ENCODE results near the gene TRMO.

TRMO gene

DNA sequence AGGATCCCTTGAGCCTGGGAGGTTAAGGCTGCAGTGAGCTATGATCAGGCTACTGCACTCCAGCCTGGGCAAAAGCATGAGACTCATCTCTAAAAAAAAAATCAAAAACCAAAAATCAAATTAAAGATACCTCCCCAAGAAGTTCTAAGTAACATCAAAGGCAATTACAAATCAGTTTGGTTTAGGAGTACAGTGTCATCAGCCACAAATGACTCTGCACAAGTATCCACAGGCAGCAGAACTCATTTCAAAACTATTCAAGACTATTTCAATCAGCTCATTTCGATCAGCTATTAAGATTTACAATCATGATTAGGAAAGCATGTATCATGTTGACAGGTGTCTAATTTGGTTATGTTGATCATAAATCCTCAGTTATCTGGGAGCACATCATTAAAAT lies 19.1 kb downstream of the TRMO start:
- no peak for DNase-seq (ENCODE audit: low spot score)

DNA sequence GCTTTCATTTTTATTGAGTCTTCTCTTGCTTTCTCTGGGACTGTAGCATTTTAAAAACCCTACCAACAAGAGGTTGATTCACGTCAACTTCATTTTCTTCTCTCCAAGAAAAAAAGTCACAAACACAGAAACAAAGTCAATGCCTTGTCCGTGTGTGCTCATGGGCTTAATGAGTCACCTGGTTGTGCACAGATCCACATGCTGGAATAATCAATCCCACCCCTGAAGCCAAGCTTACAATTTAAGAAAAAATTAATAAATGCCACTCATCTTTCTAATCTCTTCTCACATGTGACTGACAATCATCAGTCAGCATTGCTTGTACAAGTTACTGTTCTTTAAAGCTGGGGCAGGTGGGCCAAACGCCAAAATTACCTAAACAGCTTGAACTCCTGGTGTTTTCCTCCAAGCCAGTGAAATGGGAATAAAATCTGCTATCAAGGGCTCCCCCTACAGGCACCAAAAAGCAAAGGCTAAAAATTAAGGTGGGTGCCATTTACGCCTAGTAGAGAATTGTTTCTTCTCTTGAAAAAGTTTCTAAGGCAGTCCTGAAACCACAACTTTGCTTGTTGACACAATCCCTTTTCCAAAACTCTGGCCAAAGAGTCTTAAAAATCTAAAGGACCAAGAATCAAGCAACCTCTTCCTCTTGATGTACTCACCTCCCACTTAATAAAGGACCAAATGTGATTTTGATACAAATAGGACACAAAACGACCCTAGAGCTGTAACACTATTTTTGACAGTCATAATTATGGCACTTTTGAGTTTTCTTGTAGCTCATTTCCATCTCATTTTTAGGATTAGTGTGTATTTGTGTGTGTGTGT lies 21.3 kb downstream of the TRMO start:
- peak; percentile 47 for DNase-seq (ENCODE audit: low spot score)

DNA sequence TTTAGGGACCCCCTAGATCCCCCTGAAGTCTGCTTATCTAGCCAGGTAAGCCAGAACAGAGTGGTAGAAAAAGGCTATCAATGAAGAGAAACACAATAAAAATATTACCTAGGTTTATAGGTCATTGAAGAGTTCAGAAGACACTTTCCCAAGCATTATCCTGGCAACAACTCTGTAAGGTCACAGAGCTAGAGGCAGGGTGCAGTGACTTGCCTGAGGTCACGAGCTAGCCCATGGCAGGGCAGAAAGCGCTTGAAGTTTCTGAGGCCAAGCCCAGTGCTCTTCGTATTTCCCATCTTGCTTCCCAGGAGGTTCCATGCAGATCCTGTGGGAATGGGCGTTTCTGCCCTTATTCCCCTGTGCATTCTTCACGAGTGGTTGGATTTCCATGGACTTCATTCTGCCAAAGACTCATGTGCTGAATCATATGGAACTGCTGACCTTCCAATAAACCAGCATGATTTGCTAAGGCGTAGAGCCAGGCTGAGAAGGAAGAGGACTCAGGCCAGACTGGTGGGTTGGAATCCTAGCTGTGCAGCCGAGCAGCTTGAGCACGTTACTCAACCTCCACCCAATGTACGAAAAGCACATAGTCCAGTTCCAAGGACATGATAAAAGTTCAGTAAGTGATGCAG lies 22.1 kb downstream of the TRMO start:
- no peak for DNase-seq (ENCODE audit: low spot score)

DNA sequence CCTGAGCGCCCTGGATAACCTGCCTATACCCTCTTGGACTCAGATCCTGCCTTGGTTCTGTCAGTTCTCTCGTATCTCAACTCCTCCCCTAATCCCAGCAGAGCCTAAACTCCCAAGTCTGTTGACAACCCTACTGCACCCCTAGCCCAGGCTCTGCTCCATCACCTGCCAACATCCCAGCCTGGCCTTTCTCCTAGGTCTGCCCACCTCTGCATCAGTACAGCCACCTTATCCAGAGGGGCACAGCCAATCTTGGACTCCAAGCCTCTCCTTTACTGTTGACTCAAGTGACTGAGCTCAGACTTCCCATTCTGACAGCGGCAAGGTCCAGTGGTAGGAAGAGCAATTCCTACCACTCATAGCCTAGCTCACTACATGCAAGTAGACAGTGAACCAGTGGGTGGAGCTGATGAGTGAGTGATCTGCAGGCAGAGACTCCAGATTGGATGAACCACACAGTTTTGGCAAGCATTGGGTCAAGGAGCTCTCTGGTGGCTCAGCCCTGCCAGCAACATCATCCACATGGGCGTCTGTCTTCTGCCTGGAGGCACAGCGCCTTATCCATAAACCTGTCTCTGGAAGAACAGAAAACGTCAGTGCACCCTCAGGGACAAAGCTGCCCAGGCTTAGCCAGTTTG lies 26.5 kb downstream of the TRMO start:
- no peak for DNase-seq (ENCODE audit: low spot score)

DNA sequence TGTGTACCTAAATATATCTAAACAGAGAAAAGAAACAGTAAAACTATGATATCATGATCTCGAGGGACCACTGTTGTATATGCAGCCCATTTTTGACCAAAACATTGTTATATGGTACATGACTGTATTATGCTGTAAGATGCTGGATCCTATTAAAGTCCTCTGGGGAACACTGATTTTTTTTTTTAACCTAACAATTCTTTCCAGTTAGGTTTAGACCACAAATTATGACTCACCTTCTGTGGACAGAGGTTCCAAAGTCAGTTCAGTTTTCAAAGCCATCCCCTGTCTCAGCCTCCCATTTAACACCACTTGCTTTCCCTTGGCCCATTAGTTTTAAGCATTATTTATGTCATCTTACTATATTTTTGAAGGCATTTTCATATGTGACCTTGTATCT lies 27.1 kb downstream of the TRMO start:
- DNase-seq (ENCODE audit: low spot score), result no peak

DNA sequence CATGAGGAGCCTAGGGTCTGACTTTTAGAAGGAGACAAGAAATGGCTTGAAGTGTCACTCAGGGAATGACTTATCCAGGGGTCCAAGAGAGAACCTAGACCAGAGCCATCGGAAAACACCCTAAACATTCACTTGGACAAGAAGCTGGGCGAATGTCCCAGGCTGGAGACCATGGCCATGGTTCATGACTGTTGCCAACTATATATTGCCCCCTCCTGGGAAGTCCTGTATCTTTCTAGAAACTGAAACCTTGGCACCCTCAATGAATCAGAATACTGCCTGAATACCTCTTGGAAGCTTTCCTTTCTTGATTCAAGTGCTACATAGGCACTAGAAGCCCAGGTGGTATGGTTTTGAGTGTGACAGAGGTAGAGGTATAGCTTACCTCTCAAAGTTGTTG lies 29.9 kb downstream of the TRMO start:
- DNase-seq (ENCODE audit: low spot score), result no peak

DNA sequence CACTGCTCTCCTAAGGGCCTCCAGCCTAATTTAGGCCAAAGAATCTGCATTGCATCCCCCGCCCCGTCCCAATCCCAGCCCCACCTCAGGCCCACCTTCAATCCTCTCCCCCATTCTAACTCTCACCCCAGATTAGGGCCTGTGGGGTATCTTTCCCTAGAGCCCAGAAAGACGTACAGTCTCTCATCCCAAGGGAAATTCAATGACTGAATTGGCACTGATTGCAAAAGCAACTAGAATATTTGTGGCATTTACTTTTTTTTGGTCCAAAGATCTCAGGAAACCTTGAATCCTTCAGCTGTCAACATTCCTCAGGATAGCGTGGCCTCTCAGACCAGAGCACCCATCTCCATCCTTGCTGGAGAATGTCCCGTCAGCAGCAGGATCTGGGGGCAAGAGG lies 30.6 kb downstream of the TRMO start:
- DNase-seq (ENCODE audit: low spot score), result no peak

DNA sequence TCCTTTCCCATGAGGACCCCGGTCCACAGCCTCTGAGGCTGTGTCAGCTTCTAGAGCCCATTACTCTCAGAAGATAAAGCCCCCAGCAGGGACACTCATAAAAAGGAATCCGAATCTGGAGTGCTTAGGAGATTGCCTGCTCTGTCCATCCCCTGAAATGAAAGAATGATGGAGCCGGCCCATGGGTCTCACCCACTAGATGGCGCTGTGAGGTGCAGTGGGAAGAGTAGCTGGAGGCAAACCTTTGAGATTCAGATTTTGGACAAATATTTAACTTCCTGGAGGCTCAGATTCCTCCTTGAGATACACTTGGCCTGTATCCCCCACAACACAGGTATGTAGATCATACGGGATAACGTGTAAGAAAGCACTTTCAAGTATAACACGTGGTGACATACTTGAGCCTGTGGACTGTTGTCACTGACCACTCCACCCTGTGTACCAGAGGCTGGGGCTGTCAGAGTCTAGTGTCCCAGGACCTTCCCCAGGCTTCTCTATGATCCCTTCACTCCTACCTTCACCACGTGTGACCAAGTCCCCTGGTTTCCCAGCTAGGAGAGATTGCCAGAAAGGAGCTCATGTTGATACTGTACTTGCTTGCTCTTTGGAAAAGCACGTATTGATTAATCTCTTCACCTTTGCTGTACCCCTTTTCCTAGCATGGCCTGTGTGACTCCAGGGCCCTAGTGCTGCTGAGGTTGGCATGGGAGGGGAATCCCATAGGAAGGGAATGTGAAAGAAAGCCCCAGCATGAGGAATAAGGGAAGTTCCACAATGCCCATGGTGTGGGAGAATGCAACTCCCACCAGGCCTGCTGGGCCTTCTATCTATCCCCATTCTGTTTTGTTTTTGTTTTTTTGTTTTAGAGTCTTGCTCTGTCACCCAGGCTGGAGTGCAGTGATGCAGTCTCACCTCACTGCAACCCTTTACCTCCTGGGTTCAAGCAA lies 32.1 kb downstream of the TRMO start:
- DNase-seq (ENCODE audit: low spot score), result peak; percentile 67

DNA sequence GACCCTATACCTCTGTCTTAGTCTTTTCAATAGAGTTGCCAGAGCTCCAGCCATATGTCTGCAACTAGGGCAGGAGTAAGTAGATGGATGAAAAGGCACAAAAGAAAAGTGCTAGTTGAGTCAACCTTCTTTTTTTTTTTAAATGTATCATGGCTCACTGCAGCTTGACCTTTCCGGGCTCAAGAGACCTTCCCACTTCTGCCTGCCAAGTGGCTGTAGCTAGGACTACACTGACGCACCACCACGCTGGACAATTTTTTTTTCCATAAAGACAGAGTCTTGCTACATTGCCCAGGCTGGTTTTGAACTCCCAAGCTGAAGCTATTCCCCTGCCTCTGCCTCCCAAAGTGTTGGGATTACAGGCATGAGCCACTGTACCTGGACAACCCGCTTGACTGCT lies 42.0 kb downstream of the TRMO start:
- no peak for DNase-seq (ENCODE audit: low spot score)

DNA sequence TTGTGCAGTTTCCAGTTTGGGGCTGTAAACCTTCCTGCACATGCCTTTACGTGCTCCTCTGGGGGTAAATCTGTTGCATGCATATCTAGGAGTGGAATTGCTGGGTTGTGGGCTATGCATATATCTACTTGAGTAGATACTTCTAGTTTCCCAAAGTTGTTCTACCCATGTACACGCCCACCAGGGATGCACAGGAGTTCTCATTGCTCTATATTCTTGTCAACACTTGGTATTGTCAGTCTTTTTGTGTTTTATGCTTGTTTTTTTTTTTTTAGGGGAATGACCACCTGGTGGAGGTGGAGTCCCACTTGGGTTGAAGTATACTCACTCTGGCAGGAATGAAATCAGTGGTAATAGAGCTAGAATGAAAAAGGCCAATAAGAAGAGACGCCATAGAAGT lies 46.2 kb downstream of the TRMO start:
- DNase-seq (ENCODE audit: low spot score), result no peak

DNA sequence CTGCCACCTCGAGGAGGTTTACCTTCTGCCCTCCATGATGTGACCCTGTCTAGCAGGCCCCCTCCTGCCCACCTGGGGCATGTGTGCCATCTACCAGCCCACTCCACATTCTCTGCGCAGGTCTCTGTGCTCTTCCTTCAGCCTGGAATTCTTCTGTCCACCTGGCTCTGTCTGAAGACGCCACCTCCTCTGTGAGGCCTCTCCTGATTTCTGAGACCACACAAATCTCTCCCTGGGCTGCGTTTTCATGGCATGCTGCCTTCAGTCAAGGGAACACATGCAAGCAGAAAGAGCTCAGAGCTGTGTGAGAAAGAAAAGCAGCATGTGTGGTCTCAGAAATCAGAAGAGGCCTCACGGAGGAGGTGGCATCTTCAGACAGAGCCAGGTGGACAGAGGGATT lies 47.2 kb downstream of the TRMO start:
- DNase-seq (ENCODE audit: low spot score), result no peak

DNA sequence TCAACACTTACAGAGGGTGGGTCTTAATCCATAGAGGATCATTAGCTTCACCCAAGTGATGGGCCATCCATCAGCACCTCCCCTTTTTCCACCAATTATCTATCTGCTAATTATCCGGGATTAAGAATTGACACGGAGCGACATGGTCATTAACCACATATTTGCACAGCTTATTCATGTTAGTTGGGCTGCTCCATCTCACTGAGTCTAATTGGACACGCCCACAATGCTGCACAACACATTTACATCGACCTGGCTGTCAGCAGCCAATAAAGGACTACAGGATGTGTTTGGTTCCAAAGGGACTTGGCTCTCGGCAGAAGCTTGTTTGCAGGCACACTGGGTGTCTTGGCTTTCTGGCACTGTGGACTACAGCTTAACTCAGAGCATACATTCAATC lies 47.7 kb downstream of the TRMO start:
- no peak for DNase-seq (ENCODE audit: low spot score)

DNA sequence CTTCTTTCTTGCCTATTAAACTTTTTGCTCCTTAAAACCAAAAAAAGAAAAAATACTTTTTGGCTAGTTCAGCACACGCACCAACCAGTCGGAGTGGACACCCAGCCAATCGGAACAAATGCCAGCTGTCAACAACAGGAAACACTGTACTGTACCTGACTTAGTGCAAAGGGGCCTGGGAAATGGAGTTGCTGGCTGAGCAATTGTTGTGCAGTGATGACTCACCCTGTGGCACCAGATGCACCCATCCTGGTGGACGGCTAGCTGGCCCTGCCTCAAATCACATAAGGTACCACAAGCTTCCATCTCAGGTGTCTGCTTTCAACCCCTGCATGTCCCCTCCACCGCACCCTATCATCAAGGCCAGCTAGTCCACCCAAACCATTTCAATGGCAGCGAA lies 48.4 kb downstream of the TRMO start:
- no peak for DNase-seq (ENCODE audit: low spot score)

DNA sequence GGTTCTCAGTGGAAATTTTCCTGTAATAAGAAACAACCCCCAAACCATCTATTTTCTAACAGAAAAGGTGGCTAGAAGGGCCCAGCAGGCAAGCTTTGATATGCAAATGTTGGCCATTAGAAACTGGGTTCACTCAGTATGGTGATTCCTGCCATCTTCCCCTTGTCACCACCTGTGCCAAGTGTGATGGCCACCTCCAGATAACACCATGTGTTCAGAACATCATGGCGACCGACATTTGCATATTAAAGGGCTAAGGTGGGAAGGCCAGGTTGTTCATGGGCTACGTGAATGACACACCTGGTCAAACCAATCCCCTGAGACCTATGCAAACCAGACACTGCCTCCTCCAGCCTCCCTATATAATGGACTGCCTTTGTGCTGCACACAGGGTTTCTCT lies 48.9 kb downstream of the TRMO start:
- DNase-seq (ENCODE audit: low spot score), result no peak

DNA sequence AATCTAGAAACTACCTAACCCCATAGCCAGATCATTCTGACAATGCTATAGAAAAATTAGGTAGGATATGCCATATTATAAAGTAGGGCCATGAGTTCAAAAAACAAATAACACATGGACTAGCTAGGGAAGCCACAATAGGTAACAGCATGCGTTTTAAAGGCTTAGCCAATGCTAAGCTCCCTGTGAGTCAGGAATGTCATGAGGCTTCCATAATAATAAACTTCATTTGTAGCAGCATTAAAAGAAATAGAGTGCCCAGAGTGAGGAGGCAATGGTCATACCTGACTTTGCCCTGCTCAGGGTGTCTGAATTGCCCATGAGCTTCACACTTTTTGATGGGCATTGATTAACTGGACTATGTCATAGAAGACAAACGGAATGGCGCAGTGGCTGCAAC lies 53.4 kb downstream of the TRMO start:
- no peak for DNase-seq (ENCODE audit: low spot score)

DNA sequence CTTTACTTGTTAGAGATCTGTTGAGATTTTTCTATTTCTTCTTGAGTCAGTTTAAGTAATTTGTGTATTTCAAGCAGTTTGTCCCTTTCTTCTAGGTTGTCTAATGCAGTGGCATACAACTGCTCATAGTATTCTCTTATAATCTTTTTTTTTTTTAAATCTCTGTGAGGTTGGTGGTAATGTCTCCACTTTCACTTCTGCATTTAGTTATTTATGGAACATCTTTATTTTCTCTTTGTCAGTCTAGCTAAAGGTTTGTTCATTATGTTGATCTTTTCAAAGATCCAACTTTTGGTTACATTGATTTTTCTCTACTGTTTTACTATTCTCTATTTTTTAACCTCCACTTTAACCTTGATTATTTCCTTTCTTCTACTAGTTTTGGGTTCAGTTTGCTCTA lies 55.5 kb downstream of the TRMO start:
- DNase-seq (ENCODE audit: low spot score), result no peak

DNA sequence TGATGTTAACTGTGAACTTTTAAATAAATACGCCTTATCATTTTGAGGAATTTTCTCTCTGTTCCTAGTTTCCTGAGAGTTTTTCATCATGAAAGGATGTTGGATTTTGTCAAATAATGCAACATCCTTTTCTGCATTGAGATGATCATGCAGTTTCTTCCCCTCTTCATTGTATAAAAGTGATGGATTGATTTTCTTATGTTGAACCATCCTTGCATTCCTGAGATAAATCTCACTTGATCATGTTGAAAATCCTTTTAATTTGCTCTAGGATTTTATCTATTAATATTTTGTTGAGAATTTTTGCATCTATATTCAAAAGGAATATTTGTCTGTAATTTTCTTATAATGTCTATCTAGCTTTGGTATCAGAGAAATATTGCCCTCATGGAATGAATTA lies 56.0 kb downstream of the TRMO start:
- no peak for DNase-seq (ENCODE audit: low spot score)

DNA sequence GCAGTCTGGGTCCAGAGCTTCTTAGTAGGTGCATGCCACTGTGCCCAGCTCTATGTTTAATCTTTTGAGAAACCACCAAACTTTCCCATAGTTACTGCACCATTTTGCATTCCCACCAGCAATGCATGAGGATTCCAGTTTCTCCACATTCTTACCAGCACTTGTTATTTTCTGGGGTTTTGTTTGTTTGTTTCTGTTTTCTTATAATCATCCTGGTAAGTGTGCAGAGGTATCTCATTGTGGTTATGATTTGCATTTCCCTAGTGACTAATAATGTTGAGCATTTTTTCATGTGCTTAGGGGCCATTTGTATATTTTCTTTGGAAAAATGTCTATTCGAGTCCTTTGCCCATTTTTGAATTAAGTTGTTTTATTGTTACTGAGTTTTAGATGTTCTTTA lies 57.9 kb downstream of the TRMO start:
- no peak for DNase-seq (ENCODE audit: low spot score)

DNA sequence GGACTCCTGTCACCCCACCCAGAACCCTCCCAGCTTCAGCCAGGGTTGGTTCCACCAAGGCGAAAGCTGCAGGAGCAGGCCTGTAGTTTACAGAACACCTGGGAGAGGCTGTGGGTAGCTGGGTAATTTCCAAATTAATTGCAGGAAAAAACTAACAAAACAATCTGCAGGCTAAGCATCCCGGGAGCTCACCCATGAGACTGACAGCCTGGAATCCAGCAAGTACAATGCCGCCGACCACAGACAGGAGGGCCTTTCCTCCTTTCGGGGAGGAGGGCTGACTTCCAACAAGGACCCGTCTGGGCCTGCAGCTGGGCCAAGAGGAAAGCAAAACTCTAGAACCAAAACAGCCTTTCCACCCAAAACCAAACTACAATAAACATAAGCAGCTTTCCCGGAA lies 59.0 kb downstream of the TRMO start:
- no peak for DNase-seq (ENCODE audit: low spot score)

DNA sequence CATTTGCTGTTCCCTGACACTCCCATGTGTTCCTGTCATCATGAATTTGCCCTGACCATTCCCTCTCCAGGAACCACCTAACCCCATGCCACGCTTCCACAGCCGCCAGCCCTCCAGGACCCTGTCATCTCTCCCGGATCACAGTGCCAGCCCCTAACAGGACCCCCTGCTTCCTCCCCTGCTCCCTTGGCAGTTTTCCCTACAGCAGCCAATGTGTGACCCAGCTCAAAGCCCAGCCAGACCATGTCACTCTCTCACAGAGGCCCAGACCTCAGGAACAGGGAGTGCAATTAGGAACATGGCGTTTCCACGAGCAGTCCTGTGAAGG lies 61.2 kb downstream of the TRMO start:
- no peak for DNase-seq (ENCODE audit: low spot score)

DNA sequence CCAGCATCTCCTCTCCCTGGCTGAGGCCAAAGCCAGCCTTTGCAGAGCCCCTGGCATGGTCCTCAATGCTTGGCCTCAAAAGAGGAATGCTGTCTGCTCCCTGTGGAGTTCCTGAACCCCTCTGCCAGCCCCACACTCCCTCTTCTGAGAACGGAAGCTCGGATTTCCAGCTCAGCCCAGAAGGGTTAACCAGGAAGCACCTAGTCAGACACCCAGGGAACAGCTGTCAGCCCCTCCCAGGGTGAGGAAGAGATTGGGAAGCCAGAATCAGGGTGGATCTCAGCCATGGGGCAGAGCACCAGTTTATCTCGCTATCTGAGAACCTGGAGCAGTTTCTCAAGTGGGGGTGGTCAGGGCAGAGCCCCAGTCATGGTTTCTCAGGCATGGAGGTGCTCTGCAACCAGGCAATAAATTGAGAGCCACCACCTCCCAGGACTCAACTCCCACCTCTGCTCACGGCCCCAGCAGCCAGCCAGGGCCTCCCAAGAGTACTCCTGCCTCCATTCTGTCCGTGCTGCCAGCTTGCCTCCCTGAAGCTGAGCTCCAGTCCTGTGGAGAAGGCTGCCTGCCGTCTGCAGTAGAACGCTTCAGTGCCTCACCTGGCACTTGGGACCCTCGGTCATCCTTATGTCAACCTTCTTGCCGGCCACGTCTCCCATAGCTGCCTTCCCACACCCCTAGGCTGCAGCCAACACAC lies 61.7 kb downstream of the TRMO start:
- DNase-seq (ENCODE audit: low spot score), result no peak

DNA sequence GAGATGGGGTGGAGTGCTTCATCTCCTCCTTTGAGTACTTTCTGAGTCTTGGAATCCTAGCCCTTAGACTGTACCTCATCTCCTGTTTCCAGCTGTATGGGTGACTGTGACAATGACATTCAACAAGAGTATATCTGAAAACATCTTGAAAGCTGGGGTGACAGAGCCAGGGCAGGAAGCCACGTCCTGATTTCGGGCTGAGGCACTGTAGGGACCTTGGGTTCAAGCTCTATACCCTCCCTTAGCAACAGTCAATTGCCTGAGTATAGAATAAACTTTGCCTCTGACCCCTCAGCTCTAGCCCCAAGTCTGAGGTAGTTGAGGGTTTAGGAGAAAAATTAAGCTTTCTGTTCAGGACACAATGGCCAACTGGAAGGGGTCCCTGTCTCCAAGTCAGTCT lies 63.0 kb downstream of the TRMO start:
- no peak for DNase-seq (ENCODE audit: low spot score)

Data from germinal center (tissue), 1 donor.